NCI-H446 (cell line): ENCODE measurements around the gene STX18.

Source experiments
- DNase-seq, 2 experiments: peaks; one replicate each; lab custom pipeline; 2025; lab: John Stamatoyannopoulos, UW

The STX18 gene

DNA sequence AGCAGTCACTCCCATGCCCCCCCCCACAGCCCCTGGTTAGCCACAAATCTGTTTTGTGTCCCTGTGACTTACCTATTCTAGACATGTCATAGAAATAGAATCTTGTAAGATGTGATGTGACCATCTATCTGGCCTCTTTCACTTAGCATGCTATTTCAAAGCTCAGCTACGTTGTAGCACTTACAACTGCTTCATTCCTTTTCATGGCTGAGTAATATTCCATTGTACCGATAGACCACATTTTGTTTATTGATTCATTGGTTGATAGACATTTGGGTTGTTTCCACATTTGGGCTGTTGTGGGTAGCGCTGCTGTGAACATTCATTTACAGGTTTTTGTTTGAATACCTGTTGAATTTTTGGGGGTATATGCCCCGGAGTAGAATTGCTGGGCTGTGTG, 143.4 kb downstream of the STX18 start:
- DNase-seq = no peak

DNA sequence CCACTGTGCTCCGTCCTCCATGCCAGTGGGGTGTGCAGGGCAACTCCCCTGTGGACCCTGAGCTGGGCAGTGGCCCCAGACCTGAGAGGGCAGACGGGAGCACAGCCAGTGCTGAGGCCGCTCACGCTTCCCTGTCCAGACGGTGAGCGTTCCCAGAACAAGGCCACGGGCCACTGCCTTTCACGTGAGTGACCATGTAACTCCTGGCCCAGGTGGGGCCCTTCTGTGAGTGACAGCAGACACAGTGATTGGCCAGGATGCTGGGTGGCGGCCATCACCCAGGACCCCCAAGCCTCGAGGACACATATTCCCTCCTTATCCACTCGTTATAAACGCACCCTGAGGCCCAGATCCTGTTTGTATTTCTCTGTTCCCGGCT, 144.4 kb downstream of the STX18 start:
- no peak for DNase-seq

DNA sequence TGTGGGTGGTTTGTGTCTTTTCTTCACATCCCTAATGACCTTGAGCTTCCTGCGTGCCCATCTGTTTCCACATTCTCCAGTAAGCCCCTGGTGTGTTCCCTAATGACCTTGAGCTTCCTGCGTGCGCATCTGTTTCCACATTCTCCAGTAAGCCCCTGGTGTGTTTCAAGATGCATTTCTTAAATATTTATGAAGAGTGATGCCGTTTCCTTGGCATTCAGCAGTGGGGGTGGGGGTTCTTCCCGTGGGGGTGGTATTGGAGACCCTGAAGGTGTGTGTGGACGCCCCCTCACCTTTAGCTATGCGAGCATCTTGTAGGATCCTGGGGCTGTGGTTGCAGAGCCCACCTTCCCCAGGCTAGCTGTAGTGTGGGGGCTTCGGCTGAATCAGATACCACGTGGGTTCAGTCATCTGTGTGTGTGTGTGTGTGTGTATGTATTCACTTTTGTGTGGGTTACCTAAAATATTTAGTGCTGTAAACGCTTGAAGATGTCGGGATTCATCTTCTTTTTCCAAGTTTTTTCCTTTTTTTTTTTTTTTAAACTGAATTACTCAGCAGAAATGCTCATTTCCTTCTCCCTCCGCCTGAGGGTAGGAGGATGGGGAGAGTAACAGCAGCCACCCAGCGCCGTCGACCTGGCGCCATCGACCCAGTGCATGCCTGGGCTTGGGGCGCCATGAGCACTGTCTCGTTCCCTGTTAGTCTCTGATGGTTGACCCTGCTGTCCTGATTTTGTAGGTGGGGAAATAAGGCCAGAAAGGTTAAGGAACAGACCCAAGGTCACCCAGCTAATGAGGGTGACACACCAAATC, 145.0 kb downstream of the STX18 start:
- no peak for DNase-seq

DNA sequence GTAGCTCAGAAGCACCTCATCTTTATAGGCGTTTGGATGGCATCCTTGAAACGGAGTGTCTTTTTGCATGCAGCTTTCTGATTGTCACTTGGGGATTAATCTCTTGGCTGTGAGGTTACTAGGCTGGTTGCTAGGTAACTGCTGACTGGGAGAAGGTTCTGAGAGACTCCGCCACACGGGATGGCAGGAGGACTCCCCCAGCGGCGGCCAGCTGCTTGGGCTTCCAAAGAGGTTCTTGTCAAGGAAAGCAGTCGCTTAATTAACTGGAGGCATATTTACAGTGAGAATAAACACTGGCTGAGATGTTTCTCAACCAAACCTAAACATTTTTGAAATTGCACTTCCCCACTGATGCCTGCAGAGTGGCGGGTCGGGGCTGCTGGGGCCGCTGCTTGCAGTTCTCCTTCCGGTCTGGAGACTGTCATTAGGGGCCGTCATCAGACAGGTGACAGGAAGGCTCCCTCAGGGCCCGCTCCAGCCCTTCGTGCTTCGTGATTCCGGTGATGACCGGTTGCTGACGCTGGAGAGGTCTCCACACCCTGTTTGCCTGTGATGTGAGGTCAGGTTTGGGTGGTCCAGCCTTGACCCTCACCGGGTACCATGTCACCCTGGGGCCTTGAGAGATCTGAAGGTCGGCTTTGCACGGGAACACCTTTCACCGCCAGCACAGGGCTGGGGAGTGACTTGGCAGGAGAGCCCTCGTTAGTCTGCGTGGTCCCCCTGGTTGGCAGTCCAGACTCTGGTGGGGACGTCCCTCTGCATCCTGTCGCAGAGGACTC, 145.8 kb downstream of the STX18 start:
- peak in 1 of 2 experiments; percentile 7 for DNase-seq

DNA sequence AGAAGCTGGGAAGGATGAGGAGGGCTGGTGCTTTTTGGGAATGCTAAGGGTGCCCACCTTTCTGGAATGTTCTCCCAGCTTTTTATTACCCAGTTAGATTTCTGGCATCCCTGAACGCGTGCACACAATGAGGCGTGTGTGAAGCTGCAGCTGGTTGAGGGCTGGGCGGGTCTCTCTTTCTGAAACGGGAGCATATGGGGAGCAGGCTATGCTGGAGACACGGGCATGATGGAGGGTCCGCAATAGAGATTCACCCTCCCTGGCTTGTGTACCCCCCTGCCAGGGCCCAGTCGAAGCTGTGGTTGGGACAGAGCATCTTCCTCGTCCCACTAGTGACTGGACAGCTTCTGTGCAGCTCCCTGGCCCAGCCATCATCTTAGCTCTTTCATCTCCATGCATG, 146.5 kb downstream of the STX18 start:
- no peak for DNase-seq

DNA sequence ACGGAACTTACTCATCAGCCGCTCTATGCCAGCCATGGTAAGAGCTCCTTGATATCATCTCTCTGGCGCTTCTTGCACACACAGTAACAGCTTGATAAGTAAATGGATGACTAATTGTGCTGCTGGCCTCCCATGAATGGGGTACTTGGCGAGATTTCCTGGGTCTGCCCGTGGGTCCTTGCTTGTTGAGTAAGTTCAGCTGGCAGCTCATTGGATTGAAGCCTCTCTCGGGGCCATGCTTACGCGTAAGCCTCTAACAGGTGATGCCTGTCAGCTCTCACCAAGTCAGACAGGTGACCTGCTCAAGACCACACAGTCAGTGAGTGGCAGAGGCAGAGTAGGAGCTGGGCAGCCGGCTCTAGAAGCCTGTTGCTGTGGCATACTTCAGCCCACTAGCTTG, 147.2 kb downstream of the STX18 start:
- DNase-seq = peak in 1 of 2 experiments; percentile 6

DNA sequence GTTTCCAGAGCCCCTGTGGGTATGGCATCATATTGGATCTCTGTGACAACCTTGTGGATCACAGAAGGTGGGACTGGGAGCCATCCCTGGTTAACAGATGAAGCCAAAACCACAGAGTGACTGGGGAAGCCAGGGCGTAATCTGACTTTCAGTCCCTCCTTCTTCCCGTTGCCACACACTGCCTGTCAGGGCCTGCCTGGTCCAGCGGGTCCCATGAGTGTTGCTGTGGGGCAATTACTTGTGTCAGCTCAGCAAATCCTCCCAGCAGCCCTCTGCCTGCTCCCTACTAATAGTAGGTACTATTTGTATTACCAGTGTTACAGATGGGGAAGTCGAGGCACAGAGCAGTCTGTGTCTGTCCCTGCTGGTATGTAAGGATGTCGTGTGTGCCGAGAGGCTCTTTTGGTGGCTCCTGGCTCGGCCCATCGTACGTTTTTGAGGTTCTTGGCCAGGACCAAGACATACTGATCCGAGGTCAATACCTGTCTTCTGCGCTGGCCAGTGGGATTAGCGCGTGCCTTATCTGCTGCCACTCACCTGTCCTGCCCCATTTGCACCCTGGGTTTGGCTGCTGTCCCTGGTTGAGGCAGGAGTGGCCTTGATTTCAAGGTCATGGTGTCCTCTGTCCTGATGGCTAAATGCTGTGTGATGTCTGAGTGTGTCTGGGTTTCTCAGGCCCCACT, 149.2 kb downstream of the STX18 start:
- no peak for DNase-seq

DNA sequence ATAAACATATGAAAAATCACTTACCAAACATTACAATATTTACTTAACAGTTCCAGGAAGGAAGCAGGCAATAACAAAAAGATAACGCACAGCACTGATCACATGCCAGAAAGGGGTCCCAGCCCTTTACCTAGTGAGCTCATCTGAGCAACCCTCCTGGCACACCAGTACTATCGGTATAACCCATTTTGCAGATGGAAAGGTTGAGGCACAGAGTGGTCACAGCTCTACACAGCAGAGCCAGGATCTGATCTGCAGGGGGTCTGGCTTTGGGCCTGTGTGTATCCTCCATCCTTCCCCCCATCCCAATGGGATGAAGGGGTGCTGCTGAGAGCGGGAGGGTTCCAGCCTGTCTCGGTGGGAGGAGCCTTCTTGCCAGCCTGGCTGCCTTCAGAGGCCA, 150.0 kb downstream of the STX18 start:
- no peak for DNase-seq

DNA sequence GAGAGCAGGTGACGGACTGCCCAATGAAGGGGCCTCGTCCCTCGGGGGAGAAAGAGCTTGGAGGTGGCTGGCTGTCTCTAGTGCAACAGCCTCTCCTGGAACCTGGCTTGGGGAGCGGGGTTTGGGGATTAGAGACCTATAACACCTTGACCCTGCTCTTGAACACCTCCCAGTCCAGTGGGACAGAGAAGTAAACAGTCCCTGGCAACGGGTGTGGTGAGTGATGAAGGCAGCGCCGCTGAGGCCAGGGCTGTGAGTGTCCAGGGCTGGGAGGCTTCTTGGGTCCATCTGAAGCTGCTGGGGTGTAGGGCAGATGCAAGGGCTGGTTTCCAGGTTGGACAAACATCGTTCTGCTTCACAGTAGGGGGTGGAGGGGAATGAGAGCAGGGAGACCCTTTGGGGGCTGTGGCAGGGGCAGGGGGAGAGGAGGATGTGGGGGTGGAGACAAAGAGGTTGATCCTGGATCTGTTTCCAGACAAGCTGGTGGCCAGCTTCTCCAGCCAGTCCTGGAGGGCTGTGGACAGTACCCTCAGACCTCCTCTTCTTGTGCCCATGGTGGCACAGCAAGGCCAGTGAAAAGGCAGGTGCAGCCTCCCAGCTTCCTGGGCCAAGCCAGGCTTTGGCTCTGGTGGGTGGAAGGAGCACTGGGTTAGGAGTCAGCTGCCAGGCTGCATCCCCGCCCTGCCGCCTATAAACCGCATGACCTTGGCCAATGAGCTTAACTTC, 151.2 kb downstream of the STX18 start:
- no peak for DNase-seq

DNA sequence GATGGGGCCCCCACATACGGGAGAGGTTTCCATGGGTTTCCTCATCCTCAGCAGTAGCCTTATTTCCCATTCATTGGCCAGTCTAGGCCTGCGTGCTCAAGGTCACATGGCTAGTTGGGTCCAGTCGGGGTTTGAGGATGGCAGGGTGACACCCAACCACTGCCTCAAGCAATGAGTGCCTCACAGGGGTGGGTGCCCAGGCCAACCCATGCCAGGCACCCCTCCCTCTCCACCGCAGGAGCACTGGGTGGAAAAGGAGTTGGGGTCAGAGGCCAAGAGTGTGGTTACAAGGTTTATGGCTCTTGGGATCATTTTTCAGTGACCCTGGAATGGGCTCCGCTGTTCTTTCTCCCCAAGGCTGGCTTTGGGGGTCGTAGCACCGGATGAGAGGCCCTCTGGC, 151.8 kb downstream of the STX18 start:
- DNase-seq = no peak

DNA sequence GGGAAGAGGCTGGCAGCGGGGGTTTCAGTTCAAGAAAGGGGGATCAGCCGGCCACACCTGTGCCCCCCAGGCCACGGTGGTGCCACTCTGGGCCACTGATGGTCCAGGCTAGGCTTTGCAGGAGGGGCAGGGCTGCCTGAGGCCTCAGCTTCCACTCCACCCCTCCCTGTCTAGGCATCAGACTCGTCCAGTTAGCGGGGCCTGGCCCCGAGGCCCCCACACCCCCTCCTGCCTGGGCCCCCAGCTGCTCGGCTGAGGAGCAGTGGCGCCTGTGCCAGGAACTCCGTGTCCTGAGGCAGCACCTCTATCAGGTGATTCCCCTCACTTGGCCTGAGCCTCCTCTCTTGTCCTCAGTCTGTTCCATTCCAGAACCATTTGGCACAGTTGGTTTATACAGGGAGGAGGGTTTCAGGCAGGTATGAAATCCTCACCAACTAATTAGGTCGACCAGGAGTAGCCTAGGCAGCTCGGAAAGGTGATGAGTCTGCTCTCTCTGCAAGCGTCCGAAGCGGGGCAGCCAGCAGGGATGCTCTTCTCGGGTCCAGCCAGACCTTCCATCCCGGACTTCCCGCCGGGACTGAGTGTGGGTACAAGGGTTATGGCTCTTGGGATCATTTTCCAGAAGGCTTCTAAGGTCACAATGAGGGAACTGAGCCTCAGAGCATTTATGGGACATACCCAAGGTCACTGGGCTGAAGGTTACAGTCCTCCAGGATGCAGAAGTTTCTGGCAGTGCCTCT, 152.8 kb downstream of the STX18 start:
- no peak for DNase-seq

DNA sequence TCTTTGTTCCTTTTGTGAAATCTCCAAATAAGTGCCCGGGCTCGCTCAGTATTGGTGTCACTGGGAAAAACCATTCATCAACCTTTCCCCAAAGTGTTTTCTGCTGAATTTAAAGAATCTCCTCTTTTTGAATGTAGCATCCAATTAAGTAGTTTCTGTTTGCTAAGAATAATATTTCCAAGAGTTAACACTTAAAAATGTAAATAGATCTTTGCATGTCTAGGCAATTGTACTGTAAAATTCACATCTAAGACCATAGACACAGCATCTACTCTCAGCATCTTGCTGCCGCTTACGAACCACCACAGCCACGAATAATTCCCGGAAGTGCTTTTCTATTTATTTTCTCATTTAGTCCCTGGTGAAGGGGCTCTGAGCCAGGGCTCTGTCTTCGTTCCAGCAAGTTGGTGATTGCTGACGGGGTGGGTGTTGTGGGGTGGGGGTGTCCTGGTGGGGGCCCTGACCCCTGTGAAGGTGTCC, 153.5 kb downstream of the STX18 start:
- no peak for DNase-seq

DNA sequence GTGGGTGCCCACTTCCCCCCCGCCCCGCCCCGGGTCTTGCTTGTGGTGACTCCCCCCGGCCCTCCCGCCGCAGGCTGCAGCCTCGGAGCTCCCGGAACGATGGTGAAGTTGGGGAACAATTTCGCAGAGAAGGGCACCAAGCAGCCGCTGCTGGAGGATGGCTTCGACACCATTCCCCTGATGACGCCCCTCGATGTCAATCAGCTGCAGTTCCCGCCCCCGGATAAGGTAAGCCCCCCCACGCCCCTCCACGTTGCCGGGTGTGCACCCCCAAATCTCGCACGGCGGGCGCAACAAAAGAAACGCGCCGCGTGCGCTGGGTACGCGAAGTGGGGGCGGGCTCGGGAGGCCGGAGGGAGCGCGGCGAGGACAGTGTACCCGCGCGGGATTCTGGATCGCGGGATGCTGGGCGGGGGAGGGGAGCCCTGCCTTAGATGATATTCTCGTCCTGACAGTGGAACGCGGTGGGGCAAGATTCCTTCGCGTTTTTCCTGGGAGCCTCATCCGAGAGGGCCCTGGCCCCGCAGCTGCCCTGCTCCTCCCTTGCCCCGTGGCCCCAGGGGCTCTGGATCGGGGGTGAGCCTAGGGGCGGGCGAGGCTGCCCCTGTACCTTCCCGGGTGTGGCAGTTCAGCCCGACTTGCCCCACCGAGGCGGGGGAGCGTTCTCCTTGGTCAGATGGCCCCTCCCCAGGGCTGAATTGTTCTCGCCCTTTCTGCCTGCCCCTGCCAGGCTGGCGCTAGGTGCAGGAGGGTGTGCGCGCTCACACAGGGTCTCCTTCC, 154.1 kb downstream of the STX18 start:
- DNase-seq = no peak

DNA sequence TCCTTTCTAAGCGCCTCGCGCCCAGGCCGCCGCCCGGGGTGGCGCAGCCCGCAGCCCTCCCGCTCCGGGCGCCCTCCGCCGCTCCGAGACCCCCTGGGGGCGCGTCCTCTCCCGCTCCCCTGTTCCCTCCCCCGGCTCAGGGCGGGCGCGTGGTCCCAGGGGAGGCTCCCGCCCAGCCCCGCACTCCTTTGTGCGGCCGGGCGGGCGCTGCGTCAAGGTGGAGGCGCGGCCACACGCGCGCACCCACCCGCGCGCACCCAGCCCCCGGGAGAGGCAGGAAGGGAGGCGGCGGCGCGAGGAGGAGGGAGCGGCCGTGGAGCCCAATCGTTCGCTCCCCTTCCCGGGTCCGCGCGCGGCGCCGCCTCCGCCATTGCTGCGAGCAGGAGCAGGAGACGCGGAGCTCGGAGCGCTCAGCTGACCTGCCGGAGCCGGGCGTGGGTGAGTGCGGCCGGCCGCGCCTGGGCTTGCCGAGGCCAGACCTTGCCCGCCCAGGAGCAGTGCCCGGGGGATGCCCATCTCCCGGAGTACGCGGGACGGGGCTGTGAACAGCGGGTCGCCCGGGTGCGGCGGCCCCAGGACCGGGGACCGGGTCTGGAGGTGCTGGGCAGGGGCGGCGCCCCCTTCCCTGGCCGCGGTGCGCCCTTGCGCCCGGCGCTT, 155.0 kb downstream of the STX18 start, which contains the start of gene NSG1:
TSS of gene NSG1 (plus strand) at position 367 of the 657 bp plus-strand sequence. CDS start 528 bp downstream, outside the sequence.
- DNase-seq = no peak

DNA sequence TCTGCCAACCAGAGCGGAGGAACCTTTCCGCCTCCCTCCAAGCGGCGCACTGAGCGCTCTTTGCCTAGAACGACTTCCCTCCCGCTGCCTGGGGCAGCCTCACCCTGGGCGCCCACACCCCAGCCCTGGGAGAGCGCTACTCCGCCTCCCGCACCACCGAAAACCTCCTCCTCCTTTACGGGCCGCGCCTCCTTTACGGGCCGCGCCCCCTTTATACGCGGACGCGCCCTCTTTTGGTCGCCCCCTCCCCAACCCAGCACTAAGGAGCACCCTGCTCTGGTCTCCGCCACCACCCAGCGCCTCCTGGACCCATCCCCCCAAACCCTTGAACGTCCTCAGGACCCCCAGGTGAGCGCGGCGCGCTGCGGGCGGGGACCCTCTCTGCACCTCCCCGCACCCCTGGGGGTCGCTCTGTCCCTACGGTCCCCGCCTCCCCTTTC, 155.5 kb downstream of the STX18 start:
- no peak for DNase-seq

DNA sequence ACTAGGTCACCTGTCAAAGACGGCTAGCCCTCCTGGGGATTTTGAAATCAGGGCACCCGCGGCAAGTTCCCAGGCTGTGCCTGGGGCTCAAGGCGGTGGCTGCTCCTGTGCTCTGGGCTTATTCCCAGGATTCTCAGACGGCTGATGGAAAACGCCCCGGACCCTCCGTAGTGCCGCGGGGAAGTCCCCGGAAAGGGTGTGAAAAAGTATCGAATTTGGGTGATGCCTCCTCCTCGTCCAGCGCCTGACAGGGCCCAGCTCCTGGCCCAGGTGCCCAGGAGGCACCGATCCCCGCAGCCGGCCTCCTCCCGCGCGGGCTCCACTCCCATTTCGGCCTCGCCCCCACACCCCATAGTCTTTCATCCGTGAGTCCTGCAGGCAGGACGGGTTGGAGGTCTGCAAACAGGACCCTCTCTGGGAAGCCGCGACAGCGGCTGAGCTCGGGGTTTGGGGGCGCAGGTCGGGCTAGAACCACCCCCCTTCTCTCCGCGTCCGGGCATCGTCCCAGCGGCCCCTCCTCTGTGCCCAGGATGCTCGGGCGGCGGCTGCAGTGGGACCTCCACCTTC, 156.0 kb downstream of the STX18 start:
- no peak for DNase-seq

DNA sequence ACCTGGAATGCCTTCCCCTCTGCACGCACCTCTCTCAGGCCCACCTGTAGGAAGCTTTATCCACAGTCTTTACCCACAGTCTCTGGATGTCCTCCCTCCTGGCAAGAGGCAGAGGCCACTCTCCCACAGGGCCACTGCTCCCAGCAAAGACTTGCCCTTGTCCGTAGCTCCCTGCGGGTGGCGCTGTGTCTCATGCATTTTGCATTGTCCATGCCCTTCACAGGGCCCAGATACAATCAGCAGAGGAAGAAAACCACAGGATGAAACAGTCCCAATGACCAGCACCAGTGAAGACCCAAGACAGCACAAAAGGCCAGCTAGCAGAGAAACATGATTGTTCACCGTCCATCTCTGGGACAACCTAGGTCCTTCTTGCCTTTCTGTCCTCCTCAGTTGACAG, 157.0 kb downstream of the STX18 start:
- DNase-seq = no peak

DNA sequence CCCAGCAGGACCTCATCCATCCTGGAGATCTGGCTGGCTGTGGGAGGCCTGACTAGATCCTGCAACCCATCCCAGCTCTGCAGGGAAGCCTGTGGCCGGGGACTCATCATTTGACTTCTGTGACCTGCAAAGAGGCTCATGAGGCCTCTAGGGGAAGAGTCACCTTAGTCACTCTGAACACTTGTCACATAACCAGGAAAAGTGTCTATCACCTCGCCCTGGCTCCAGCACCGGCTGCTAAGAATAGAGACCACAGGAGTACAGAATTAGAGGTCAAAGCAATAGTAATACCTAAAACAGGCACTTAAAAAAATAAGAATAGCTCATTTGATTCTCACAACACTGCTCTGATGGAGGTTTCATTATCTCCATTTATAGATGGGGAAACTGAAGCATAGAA, 158.8 kb downstream of the STX18 start:
- DNase-seq = no peak

DNA sequence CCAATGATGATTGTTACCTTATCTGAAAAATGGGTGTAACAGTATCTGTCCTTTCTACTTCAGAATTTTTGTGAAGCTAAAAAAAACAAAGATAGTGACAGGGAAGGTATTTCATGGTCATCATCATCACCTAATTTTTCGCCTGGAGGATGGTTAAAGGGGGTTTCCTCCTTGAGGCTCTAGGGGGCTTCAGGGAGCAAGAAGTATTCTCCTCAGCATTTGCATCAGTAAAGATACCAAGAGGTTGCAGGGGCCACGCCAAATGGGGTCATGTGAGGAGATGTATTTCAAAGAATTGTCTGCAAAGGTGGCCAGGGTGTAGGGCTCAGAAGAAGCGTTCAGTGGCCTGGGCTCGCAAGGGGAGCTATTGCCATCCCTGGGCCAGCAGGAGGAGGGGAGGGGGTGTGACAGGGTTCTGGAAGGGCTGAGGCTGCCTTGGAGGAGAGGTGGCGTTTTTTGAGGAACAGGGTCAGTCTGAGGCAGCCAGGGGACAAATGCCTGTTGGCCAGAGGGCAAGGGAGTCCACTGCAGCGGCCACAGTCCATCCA, 162.2 kb downstream of the STX18 start:
- DNase-seq = no peak
